Choroid plexus epithelial cell (primary cell): Measurements from ENCODE around the gene CRYBA2.

Source experiments
- DNase-seq: peaks from one replicate; pipeline ENCODE4 v3.0.0-alpha.2; 2010; ENCODE audit warnings: low read depth
- H3K4me3 ChIP-seq: 2 replicates; pipeline ENCODE4 v1.5.1; 2011; ENCODE audit warnings: low read depth, mild to moderate bottlenecking, control low read depth, low read length, moderate library complexity
- CTCF ChIP-seq: conservative IDR thresholded peaks from 2 replicates; pipeline ENCODE4 v1.5.1; 2011; ENCODE audit warnings: low read depth, mild to moderate bottlenecking, control low read depth, inconsistent platforms, low read length, moderate library complexity

CRYBA2 gene

GRCh38 chr2:219023045-219023605 lies 29.9 kb upstream of the CRYBA2 start:
- no peak overlapping the region for H3K4me3 ChIP-seq
- TF ChIP-seq CTCF, result no peak
- DNase-seq, result no peak

- no peak for DNase-seq
- no peak for TF ChIP-seq CTCF
- no peak overlapping the region for H3K4me3 ChIP-seq
These were observed 29.4 kb upstream of the CRYBA2 start for GRCh38 chr2:219022616-219023015.

- no peak for DNase-seq
- no peak for TF ChIP-seq CTCF
- H3K4me3 ChIP-seq, result no peak overlapping the region
These were observed 28.8 kb upstream of the CRYBA2 start for GRCh38 chr2:219022041-219022440.

GRCh38 chr2:219021591-219021990 lies 28.4 kb upstream of the CRYBA2 start:
- no peak for DNase-seq
- TF ChIP-seq CTCF, result no peak
- H3K4me3 ChIP-seq, result no peak overlapping the region

GRCh38 chr2:219020604-219021365 lies 27.6 kb upstream of the CRYBA2 start:
- DNase-seq, result peak; percentile 9
- no peak overlapping the region for H3K4me3 ChIP-seq
- no peak for TF ChIP-seq CTCF

GRCh38 chr2:219019436-219019835 lies 26.2 kb upstream of the CRYBA2 start:
- TF ChIP-seq CTCF, result no peak
- DNase-seq, result no peak

GRCh38 chr2:219018726-219019125 lies 25.5 kb upstream of the CRYBA2 start:
- TF ChIP-seq CTCF, result no peak
- no peak for DNase-seq

More at GRCh38 chr2:219019436-219019835, 26.2 kb upstream of the CRYBA2 start:
- no peak overlapping the region for H3K4me3 ChIP-seq

More at GRCh38 chr2:219018726-219019125, 25.5 kb upstream of the CRYBA2 start:
- no peak overlapping the region for H3K4me3 ChIP-seq
